GM12872 (cell line): ENCODE measurements around the gene CTF1.

Experiments
- TF ChIP-seq, protein P1 (sequence below): IDR thresholded peaks from 3 replicates; pipeline ENCODE4 v1.5.1; 2011; ENCODE audit warnings: low read depth, mild to moderate bottlenecking, low read length, moderate library complexity; ENCODE audit not compliant: insufficient read depth

The CTF1 gene

GRCh38 chr16:30882429-30883310 lies 13.7 kb upstream of the CTF1 start:
- TF ChIP-seq, protein P1, sequence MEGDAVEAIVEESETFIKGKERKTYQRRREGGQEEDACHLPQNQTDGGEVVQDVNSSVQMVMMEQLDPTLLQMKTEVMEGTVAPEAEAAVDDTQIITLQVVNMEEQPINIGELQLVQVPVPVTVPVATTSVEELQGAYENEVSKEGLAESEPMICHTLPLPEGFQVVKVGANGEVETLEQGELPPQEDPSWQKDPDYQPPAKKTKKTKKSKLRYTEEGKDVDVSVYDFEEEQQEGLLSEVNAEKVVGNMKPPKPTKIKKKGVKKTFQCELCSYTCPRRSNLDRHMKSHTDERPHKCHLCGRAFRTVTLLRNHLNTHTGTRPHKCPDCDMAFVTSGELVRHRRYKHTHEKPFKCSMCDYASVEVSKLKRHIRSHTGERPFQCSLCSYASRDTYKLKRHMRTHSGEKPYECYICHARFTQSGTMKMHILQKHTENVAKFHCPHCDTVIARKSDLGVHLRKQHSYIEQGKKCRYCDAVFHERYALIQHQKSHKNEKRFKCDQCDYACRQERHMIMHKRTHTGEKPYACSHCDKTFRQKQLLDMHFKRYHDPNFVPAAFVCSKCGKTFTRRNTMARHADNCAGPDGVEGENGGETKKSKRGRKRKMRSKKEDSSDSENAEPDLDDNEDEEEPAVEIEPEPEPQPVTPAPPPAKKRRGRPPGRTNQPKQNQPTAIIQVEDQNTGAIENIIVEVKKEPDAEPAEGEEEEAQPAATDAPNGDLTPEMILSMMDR = no peak

- TF ChIP-seq, protein P1 = no peak
These were observed 11.7 kb upstream of the CTF1 start for GRCh38 chr16:30884760-30885159.

GRCh38 chr16:30885196-30885595 lies 11.2 kb upstream of the CTF1 start:
- TF ChIP-seq, protein P1 = no peak

DNA sequence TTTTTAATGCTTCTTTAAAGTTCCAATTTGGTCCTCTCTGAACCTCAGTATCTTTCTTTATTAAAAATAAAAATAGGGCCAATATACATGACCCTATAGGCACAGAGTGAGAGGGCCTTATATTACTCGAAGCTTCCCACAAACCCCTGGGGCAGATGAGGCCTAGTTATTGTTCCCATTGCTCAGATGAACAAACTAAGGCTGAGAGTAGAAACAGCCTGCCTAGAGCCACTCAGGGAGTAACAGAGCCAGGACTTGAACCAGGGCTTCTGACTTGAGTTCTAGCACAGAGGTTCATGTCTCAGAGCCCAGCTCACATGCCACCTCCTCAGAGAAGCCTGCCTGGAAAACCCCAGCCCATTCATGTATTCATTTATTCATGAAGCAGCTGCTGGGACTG lies 10.3 kb upstream of the CTF1 start:
- TF ChIP-seq, protein P1 = no peak

DNA sequence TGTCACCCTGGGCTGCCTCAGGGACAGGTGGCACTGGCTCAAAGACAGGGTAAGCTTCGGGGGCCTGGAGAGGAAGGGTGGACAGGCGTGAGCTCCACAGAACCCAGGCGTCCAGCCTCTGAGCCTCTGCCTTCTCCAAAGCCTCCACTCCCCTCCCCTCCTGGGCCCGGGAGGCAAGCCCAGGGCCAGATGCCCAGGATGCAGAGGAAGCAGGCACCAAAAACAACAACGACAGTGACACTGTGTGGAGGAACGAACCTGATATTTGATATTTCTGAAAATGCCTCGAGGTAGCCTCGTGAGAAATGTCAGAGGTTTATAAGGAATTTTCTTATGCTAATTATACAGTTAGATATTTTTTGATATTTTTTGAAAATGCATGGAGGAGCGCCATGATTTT lies 8.5 kb upstream of the CTF1 start:
- TF ChIP-seq, protein P1 = no peak

DNA sequence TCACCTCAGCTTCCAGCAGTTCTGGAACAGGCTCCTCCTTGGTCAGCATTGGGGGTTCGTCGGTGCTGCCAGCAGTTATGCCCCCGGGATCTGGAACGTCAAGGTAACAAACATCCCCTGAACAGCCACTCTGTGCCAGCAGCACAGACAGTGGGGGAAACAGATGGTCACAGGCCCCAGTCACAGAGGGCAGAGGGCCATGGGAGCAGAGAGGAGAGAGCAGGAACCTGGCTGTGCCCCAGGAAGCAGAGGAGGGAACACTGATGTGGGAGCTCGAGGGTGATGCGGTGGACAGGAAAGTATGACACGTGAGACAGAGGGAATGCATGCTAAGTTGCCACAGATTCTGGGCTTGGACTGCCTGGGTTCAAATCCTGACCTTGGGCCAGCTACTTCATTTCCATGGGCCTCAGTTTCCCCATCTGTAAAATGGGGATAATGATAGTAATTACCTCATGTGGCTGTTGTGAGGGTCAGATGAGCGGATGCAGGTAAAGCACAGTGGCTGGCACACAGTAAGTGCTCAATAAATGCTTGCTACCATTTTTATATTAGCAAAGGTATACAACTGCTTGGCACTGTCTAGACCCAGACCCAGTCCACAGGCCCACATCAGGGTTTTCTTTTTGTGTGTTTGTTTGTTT lies 7.4 kb upstream of the CTF1 start:
- TF ChIP-seq, protein P1 = no peak

- TF ChIP-seq, protein P1 = no peak
These were observed 6.7 kb upstream of the CTF1 start for GRCh38 chr16:30889721-30890120.
